ENCODE results near the gene RTBDN. TPM values are rescaled to one million over a fixed set of nuclear protein-coding genes. Genes with fewer than 3 reads are reported as not detected.

The RTBDN gene
- total RNA-seq, 1 donor from 2014 or later: not detected

- Mint-ChIP-seq H3K27ac (ENCODE audit: unreplicated experiment) (no peak overlapping the region), H3K27me3 (ENCODE audit: unreplicated experiment) (no peaks in the 10 kb centered on the region), H3K4me1 (ENCODE audit: unreplicated experiment) (no peaks in the 10 kb centered on the region), H3K4me3 (ENCODE audit: unreplicated experiment) (no peak overlapping the region), H3K9me3 (ENCODE audit: unreplicated experiment) (no peaks in the 10 kb centered on the region), H3K36me3 (ENCODE audit: unreplicated experiment) (peaks cover 2% of the 10 kb centered on the region)
- TF ChIP-seq CTCF (IDR thresholded peaks at IDR 0.05): no peak
- DNase-seq (ENCODE audit: extremely low spot score, unreplicated experiment): no peak
Measured at GRCh38 chr19:12815088-12815487, 19.3 kb downstream of the RTBDN start.

- Mint-ChIP-seq H3K4me3 (ENCODE audit: unreplicated experiment) (peak within 1 kb of the TSS; percentile 91), H3K4me1 (ENCODE audit: unreplicated experiment) (peaks cover 23% of the 10 kb centered on the region), H3K27ac (ENCODE audit: unreplicated experiment) (peak within 1 kb of the TSS; percentile 90), H3K9me3 (ENCODE audit: unreplicated experiment) (no peaks in the 10 kb centered on the region), H3K27me3 (ENCODE audit: unreplicated experiment) (no peaks in the 10 kb centered on the region), H3K36me3 (ENCODE audit: unreplicated experiment) (no peaks in the 10 kb centered on the region)
- peak; percentile 97 for DNase-seq (ENCODE audit: extremely low spot score, unreplicated experiment)
- no peak for TF ChIP-seq CTCF (IDR thresholded peaks at IDR 0.05)
Measured at GRCh38 chr19:12806242-12807081, 27.9 kb downstream of the RTBDN start, which contains the start of gene RNASEH2A. RNASEH2A (plus strand) TSS chr19:12806584; CDS start chr19:12806674, 90 bp downstream.

GRCh38 chr19:12804051-12804450 is 30.3 kb downstream of the RTBDN start:
- no peaks in the 10 kb centered on the region for H3K9me3 Mint-ChIP-seq (ENCODE audit: unreplicated experiment)
- H3K4me3 Mint-ChIP-seq (ENCODE audit: unreplicated experiment): no peak overlapping the region
- no peak for TF ChIP-seq CTCF (IDR thresholded peaks at IDR 0.05)
- H3K27me3 Mint-ChIP-seq (ENCODE audit: unreplicated experiment): no peaks in the 10 kb centered on the region
- H3K4me1 Mint-ChIP-seq (ENCODE audit: unreplicated experiment): peaks cover 31% of the 10 kb centered on the region
- H3K36me3 Mint-ChIP-seq (ENCODE audit: unreplicated experiment): no peaks in the 10 kb centered on the region
- no peak overlapping the region for H3K27ac Mint-ChIP-seq (ENCODE audit: unreplicated experiment)
- DNase-seq (ENCODE audit: extremely low spot score, unreplicated experiment): no peak

- Mint-ChIP-seq H3K9me3 (ENCODE audit: unreplicated experiment) (no peaks in the 10 kb centered on the region), H3K4me3 (ENCODE audit: unreplicated experiment) (peak overlapping the region; percentile 85), H3K27me3 (ENCODE audit: unreplicated experiment) (no peaks in the 10 kb centered on the region), H3K36me3 (ENCODE audit: unreplicated experiment) (no peaks in the 10 kb centered on the region), H3K27ac (ENCODE audit: unreplicated experiment) (peak overlapping the region; percentile 35), H3K4me1 (ENCODE audit: unreplicated experiment) (peaks cover 30% of the 10 kb centered on the region)
- DNase-seq (ENCODE audit: extremely low spot score, unreplicated experiment): no peak
- no peak for TF ChIP-seq CTCF (IDR thresholded peaks at IDR 0.05)
Measured at GRCh38 chr19:12802267-12803106, 31.9 kb downstream of the RTBDN start.

All from osteocyte (in vitro differentiated cells).